Ureter (tissue), 1 donor: ENCODE results near the gene ZNF487. TPM values are rescaled to one million over a fixed set of nuclear protein-coding genes. Genes with fewer than 3 reads are reported as not detected.
A peak's percentile ranks its signal among the peaks of the same experiment; 100 is the strongest.
"Not testable (repeated sequence)": the region's sequence is repeated elsewhere in the genome, so short reads cannot be mapped to it uniquely, and the experiment has no call there.

Experiments used
- DNase-seq: peaks from one replicate; pipeline ENCODE4 v3.0.0-alpha.2; 2020; ENCODE audit warnings: low spot score
- total RNA-seq: library from RNA; stranded (reverse); gene quantifications from one replicate; pipeline ENCODE4 v1.2.4, GENCODE V29; 2023
- donor health status: DM: yes; HTN: yes; CAD: no.

Gene ZNF487
- total RNA-seq, 1 donor from 2014 or later, result 9.6 TPM

GRCh38 chr10:43437141-43437870 lies 395 bp downstream of the ZNF487 start:
- DNase-seq, result peak; percentile 49

GRCh38 chr10:43440463-43441134 lies 3.7 kb downstream of the ZNF487 start:
- no peak for DNase-seq

- no peak for DNase-seq
Measured at GRCh38 chr10:43444323-43444722, 7.4 kb downstream of the ZNF487 start.

- no peak for DNase-seq
Measured at GRCh38 chr10:43444897-43445466, 8.1 kb downstream of the ZNF487 start.

GRCh38 chr10:43446219-43447017 lies 9.5 kb downstream of the ZNF487 start:
- DNase-seq, result not testable (repeated sequence)

GRCh38 chr10:43448742-43449141 lies 11.8 kb downstream of the ZNF487 start:
- DNase-seq, result no peak

- no peak for DNase-seq
Measured at GRCh38 chr10:43452356-43452914, 15.5 kb downstream of the ZNF487 start.

- no peak for DNase-seq
Measured at GRCh38 chr10:43453266-43453831, 16.4 kb downstream of the ZNF487 start.

- DNase-seq, result not testable (repeated sequence)
Measured at GRCh38 chr10:43454025-43454424, 17.1 kb downstream of the ZNF487 start.

GRCh38 chr10:43456561-43456960 lies 19.6 kb downstream of the ZNF487 start:
- DNase-seq, result not testable (repeated sequence)

GRCh38 chr10:43458227-43458626 lies 21.3 kb downstream of the ZNF487 start:
- no peak for DNase-seq

GRCh38 chr10:43461950-43462349 lies 25.0 kb downstream of the ZNF487 start:
- DNase-seq, result no peak

GRCh38 chr10:43465086-43465735 lies 28.3 kb downstream of the ZNF487 start:
- not testable (repeated sequence) for DNase-seq

- not testable (repeated sequence) for DNase-seq
Measured at GRCh38 chr10:43465736-43466120, 28.8 kb downstream of the ZNF487 start.

- DNase-seq, result no peak
Measured at GRCh38 chr10:43471146-43471545, 34.2 kb downstream of the ZNF487 start.

- no peak for DNase-seq
Measured at GRCh38 chr10:43471935-43472720, 35.2 kb downstream of the ZNF487 start.

GRCh38 chr10:43479275-43479674 lies 42.4 kb downstream of the ZNF487 start:
- DNase-seq, result no peak

- DNase-seq, result no peak
Measured at GRCh38 chr10:43482319-43483078, 45.6 kb downstream of the ZNF487 start.

- no peak for DNase-seq
Measured at GRCh38 chr10:43491855-43492254, 54.9 kb downstream of the ZNF487 start.
